ENCODE data around the gene IFT20. TPM values are rescaled to one million over a fixed set of nuclear protein-coding genes. Genes with fewer than 3 reads are reported as not detected.

Gene IFT20
- 53.5 and 58.5 TPM in 2 replicates for total RNA-seq

DNA sequence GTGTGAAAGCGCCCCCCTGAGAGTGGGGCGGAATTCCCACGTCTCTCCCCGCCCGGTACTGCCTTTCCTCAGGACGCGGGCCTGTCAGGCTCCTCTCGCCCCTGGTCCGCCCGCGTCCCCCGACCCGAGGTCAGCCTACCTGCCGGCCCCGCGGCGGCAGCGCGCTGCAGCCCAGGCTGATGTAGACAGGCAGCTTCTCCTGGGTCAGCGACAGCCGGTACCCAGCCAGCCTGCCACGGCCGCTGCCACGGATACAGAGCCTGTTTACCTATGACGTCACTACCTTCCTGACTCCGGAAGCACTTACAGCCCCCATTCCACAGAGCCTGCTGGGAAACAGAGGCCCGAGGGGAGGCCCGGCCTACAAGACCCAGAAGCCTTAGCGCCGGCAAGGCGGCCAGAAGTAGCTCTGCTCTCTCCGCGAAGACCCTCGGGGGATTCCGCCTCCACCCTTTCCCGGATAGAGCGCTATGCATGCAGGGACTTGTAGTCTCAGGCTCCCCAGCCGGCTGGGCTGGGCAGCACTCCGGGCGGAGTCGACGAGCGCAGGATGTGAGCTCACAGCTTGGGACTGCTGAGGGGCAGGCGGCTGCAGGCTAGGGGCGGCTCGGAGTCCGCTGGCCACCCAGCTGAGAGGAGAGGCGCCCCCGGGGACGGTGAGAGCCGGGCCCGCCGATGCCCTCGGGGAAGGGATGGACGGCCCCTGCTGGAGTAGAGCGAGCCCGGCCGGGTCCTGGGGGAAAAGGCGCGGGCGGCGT is at the start of gene IFT20, which contains the start of gene TNFAIP1:
Gene IFT20 (minus strand): TSS at position 272 of the 758 bp plus-strand sequence. CDS start 3,487 bp downstream, outside the sequence.
Gene TNFAIP1 (plus strand): TSS at position 561 of the 758 bp plus-strand sequence. CDS start 3,761 bp downstream, outside the sequence.

GRCh38 chr17:28371245-28372202 is 36.3 kb upstream of the IFT20 start, which contains the start of gene SARM1:
SARM1 (plus strand) TSS chr17:28371694; CDS start chr17:28372033, 339 bp downstream.

GRCh38 chr17:28370035-28370743 is 34.9 kb upstream of the IFT20 start, which contains the start of gene VTN:
VTN (minus strand) TSS chr17:28370307; CDS start chr17:28370203, 104 bp downstream.

GRCh38 chr17:28364665-28365363 is 29.5 kb upstream of the IFT20 start, which contains the start of gene SEBOX:
SEBOX (minus strand) TSS chr17:28365199; CDS start chr17:28365151, 48 bp downstream.

DNA sequence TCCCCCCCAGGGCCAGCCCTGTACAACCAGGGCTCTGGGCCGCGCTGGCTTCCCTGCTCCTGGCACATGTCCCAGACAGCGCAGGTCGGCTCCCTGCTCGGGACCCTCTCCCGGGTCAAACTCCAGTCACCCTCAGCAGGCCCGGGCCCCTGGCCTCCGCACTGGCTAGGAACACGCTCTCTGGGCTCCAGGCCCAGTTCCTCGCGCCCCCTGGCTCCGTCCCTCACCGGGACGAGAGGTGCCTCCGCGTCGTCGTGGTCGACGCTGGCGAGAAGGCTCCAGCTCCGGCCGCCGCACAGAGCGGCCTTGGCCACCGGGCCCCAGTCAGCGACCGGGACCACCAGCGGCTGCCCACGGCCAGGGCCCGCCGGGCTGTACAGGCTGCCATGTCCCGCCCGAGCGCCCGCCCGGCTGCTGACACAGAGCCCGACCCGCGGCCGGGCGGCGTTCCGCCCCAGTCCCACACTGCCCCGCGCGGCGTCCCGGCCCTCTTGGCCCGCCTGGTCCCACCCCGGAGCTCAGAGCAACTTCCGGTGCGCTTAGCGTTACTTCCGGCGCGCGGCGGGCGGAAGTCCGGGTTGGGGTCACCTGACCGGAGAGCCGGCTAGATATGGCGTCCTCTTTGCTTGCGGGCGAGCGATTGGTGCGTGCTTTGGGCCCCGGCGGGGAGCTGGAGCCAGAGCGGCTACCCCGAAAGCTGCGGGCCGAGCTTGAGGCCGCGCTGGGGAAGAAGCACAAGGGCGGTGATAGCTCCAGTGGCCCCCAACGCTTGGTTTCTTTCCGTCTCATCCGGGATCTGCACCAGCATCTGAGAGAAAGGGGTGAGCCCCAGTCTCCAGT is 22.0 kb upstream of the IFT20 start, which contains the start of gene POLDIP2:
Gene POLDIP2 (minus strand): TSS at position 467 of the 840 bp plus-strand sequence. CDS start 79 bp downstream, at position 388.

DNA sequence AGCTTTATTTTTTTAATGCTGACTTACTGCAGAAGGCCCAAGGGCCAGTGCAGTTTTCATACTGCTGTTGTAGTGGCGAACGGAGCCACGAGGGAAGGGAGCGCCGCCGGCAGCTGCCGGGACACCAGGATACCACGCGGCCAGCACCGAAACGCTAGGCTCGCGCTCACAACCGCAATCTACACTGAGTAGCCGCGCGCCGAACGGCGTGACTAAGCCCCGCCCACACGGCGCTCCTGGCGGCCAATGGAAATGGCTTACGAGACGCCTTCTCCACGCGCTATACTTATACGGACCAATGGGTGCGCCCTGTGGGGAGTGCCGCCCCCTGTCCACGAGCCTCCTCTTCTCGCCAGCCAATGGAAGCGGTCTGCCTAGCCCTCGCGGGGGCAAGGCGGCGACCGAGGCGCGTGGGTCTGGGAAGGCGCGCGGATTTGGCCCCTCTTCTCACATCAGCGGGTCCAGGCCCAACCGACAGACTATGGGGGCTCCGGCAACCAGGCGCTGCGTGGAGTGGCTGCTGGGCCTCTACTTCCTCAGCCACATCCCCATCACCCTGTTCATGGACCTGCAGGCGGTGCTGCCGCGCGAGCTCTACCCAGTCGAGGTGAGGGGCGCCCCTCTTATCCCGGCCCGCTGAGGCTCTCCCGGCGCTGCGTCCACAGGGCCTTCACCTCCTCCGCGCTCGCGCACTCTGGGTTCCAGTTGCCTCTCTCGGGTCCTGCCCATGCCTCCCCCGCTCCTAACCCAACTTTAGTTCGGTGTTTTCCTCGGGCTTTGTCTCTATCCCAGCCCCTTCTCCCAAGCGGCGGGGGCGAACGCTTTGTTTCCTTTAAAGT is 16.3 kb downstream of the IFT20 start, which contains the start of gene TMEM97:
Gene TMEM97 (plus strand): TSS at position 442 of the 839 bp plus-strand sequence. CDS start 40 bp downstream, at position 482.

Other genes with a start within 250 kb of the IFT20 start
- 11.8 and 11.9 TPM in 2 replicates for gene TMEM97, start 16.3 kb downstream of the IFT20 start, total RNA-seq
- gene TNFAIP1, start 289 bp upstream of the IFT20 start, total RNA-seq, result 38.5 and 72.3 TPM in 2 replicates
- gene POLDIP2, start 22.1 kb upstream of the IFT20 start, total RNA-seq, result 47.9 and 92.5 TPM in 2 replicates
- gene SEBOX, start 29.7 kb upstream of the IFT20 start, total RNA-seq, result not detected in 2 replicates
- gene VTN, start 34.8 kb upstream of the IFT20 start, total RNA-seq, result under 0.01 and 0.54 TPM in 2 replicates
- gene SARM1, start 36.2 kb upstream of the IFT20 start, total RNA-seq, result 1.8 and 4.7 TPM in 2 replicates
- 6.3 and 7.4 TPM in 2 replicates for gene SLC46A1, start 70.7 kb upstream of the IFT20 start, total RNA-seq
- not detected in 2 replicates for gene SLC13A2, start 138.2 kb upstream of the IFT20 start, total RNA-seq
- gene FOXN1, start 170.9 kb upstream of the IFT20 start, total RNA-seq, result not detected in 2 replicates
- gene UNC119, start 217.2 kb upstream of the IFT20 start, total RNA-seq, result 19.2 and 23.3 TPM in 2 replicates
- 73.8 and 95.4 TPM in 2 replicates for gene PIGS, start 236.1 kb upstream of the IFT20 start, total RNA-seq
- 19.6 and 25.2 TPM in 2 replicates for gene ALDOC, start 241.4 kb upstream of the IFT20 start, total RNA-seq